ENCODE results near the gene TTLL11. TPM values are rescaled to one million over a fixed set of nuclear protein-coding genes. Genes with fewer than 3 reads are reported as not detected.

Gene TTLL11
- total and polyA plus RNA-seq, 4 donors, result 1.4 to 4.5 (median 3.6) TPM

DNA sequence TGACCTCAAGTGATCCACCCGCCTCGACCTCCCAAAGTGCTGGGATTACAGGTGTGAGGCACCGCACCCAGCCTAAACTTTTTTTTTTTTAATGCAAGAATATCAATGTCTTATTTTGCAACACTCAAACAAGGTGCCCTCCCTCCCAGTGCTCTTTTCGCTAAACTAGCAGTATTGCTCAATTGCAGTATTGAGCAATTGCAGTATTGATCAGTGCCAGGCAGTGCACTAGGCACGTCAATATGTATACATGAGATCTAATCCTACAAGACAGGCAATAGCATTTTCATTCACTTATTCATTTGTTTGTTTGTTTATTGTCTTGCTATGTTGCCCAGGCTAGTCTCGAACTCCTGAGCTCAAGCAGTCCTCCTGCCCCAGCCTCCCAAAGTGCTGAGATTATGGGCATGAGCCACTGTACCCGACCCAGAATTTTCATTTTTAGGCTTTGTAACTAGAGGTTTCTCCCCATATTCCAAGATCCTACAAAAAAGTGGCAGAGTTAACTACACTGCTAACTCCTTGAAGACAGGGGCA lies 94.5 kb downstream of the TTLL11 start:
- peak overlapping the region; percentile 20 to 49 for H3K27ac ChIP-seq (ENCODE audit: low read depth in 1 of 2, low read length in 2 of 2)
- no peaks in the 10 kb centered on the region for H3K36me3 ChIP-seq (ENCODE audit: control insufficient read depth in 4 of 4, insufficient read depth in 3 of 4, low read depth in 1 of 4, low read length in 3 of 4)
- WGBS, result 37% methylated on average over 7 of the region's 7 CpGs
- H3K27me3 ChIP-seq (ENCODE audit: control insufficient read depth in 4 of 4, insufficient read depth in 4 of 4, low read length in 3 of 4), result no peaks in the 10 kb centered on the region
- no peak for DNase-seq (ENCODE audit: low spot score)
- no peak overlapping the region for H3K4me3 ChIP-seq (ENCODE audit: low read depth in 1 of 3, low read length in 3 of 3)
- TF ChIP-seq, protein P1, sequence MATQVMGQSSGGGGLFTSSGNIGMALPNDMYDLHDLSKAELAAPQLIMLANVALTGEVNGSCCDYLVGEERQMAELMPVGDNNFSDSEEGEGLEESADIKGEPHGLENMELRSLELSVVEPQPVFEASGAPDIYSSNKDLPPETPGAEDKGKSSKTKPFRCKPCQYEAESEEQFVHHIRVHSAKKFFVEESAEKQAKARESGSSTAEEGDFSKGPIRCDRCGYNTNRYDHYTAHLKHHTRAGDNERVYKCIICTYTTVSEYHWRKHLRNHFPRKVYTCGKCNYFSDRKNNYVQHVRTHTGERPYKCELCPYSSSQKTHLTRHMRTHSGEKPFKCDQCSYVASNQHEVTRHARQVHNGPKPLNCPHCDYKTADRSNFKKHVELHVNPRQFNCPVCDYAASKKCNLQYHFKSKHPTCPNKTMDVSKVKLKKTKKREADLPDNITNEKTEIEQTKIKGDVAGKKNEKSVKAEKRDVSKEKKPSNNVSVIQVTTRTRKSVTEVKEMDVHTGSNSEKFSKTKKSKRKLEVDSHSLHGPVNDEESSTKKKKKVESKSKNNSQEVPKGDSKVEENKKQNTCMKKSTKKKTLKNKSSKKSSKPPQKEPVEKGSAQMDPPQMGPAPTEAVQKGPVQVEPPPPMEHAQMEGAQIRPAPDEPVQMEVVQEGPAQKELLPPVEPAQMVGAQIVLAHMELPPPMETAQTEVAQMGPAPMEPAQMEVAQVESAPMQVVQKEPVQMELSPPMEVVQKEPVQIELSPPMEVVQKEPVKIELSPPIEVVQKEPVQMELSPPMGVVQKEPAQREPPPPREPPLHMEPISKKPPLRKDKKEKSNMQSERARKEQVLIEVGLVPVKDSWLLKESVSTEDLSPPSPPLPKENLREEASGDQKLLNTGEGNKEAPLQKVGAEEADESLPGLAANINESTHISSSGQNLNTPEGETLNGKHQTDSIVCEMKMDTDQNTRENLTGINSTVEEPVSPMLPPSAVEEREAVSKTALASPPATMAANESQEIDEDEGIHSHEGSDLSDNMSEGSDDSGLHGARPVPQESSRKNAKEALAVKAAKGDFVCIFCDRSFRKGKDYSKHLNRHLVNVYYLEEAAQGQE (IDR thresholded peaks at IDR 0.05), result no peak
- TF ChIP-seq, protein P2, sequence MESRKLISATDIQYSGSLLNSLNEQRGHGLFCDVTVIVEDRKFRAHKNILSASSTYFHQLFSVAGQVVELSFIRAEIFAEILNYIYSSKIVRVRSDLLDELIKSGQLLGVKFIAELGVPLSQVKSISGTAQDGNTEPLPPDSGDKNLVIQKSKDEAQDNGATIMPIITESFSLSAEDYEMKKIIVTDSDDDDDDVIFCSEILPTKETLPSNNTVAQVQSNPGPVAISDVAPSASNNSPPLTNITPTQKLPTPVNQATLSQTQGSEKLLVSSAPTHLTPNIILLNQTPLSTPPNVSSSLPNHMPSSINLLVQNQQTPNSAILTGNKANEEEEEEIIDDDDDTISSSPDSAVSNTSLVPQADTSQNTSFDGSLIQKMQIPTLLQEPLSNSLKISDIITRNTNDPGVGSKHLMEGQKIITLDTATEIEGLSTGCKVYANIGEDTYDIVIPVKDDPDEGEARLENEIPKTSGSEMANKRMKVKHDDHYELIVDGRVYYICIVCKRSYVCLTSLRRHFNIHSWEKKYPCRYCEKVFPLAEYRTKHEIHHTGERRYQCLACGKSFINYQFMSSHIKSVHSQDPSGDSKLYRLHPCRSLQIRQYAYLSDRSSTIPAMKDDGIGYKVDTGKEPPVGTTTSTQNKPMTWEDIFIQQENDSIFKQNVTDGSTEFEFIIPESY (IDR thresholded peaks at IDR 0.05), result peak; percentile 84
- TF ChIP-seq HNF4A (conservative IDR thresholded peaks at IDR 0.05) (peak; percentile 64 to 85), FOXA2 (IDR thresholded peaks at IDR 0.05) (peak; percentile 84), GABPA (IDR thresholded peaks at IDR 0.05 in 1 of 2, conservative IDR thresholded peaks at IDR 0.05 in 1 of 2) (no peak), TAF1 (conservative IDR thresholded peaks at IDR 0.05) (no peak), YY1 (IDR thresholded peaks at IDR 0.05) (peak; percentile 74), RXRA (IDR thresholded peaks at IDR 0.05) (peak; percentile 72 to 90), NR2F2 (IDR thresholded peaks at IDR 0.05) (no peak), FOXA1 (IDR thresholded peaks at IDR 0.05) (peak; percentile 86), JUND (IDR thresholded peaks at IDR 0.05) (peak; percentile 27 to 69), SP1 (IDR thresholded peaks at IDR 0.05) (peak; percentile 42), RAD21 (IDR thresholded peaks at IDR 0.05) (peak in 1 of 2 donors; percentile 42), HNF4G (IDR thresholded peaks at IDR 0.05) (peak; percentile 43), EGR1 (IDR thresholded peaks at IDR 0.05; ENCODE audit: low read depth in 2 of 2) (no peak)
- TF ChIP-seq, protein P3, sequence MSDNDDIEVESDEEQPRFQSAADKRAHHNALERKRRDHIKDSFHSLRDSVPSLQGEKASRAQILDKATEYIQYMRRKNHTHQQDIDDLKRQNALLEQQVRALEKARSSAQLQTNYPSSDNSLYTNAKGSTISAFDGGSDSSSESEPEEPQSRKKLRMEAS (IDR thresholded peaks at IDR 0.05), result peak; percentile 78
- TF ChIP-seq, protein P4, sequence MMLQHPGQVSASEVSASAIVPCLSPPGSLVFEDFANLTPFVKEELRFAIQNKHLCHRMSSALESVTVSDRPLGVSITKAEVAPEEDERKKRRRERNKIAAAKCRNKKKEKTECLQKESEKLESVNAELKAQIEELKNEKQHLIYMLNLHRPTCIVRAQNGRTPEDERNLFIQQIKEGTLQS (IDR thresholded peaks at IDR 0.05), result no peak
- TF ChIP-seq, protein P5, sequence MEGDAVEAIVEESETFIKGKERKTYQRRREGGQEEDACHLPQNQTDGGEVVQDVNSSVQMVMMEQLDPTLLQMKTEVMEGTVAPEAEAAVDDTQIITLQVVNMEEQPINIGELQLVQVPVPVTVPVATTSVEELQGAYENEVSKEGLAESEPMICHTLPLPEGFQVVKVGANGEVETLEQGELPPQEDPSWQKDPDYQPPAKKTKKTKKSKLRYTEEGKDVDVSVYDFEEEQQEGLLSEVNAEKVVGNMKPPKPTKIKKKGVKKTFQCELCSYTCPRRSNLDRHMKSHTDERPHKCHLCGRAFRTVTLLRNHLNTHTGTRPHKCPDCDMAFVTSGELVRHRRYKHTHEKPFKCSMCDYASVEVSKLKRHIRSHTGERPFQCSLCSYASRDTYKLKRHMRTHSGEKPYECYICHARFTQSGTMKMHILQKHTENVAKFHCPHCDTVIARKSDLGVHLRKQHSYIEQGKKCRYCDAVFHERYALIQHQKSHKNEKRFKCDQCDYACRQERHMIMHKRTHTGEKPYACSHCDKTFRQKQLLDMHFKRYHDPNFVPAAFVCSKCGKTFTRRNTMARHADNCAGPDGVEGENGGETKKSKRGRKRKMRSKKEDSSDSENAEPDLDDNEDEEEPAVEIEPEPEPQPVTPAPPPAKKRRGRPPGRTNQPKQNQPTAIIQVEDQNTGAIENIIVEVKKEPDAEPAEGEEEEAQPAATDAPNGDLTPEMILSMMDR (IDR thresholded peaks at IDR 0.05; ENCODE audit: low read depth, low read length, missing input control), result no peak
- no peak overlapping the region for H3K9ac ChIP-seq (ENCODE audit: low read depth in 1 of 2, low read length in 2 of 2)
- no peaks in the 10 kb centered on the region for H3K9me3 ChIP-seq (ENCODE audit: control insufficient read depth in 4 of 4, low read length in 3 of 4)
- peaks cover 10 to 47% (median 30%) of the 10 kb centered on the region in 4 donors for H3K4me1 ChIP-seq (ENCODE audit: control insufficient read depth in 4 of 4, insufficient read depth in 4 of 4, low read length in 3 of 4)
